ENCODE data around the gene SKOR2.

The SKOR2 gene

DNA sequence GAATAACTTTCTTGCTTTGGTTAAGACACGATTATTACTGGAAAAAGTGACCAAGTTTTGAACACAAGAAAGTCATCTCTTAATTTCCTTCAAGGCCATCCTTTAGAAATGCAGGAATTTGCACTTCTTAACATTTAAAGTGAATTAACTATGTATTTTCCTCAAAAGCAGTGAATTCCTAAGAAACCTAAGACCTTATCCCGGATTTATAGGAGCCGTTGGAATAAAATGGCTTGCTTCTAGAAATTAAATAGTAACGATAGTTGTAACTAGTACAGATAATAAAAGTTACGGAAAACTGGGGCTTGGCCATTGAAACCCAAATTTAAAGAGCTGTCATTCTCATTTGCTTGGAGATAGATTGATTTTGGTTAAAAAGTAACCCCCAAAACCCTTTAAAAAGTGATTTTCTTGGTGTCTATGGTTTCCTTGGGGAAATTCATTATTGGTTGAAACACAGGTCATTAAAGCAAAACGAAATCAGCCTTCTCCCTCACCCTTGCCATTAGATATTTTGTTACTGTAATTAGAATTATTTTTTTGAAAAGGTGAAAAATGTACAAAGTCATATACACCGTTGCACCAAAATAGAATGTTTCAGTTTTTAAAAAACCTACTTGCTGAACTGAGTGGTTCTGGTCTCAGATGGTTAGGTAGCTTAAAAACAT, 2.0 kb downstream of the SKOR2 start:
- no peak for ATAC-seq
- TF ChIP-seq ARNTL (CRISPR knock-in tag; IDR thresholded peaks at IDR 0.05; ENCODE audit: borderline replicate concordance, low read depth): no peak

DNA sequence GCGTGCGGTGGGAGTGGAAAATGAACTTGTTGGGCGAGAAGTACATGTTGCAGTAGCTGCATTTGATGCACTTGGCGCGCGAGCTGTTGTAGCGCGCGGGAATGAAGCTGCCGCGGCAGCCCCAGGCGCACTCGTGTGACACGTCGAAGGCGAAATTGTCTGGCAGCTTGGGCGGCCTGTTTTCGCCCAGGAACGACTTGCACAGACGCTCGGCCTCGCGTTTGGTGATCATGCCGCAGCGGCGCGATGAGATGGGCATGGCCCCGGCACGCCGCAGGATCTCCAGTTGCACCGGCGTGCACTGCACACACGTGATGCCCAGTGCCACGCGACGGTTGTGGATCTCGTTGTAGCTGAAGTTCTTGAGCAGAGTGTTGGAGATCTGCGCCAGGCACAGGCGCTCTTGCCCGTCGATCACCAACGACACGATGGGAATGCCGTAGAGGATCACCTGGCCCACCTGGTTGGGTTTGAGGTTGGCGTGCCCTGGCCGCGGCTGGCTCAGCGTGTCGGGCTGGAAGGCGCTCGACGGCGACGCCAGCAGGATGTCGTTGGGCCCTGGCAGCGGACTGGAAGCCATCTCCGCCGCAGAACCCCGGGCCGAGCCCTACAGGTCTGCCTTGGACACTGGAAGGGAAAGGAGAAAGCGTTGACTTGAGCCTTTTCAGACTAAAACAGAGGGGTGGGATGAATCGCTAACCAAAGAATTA, 2.7 kb downstream of the SKOR2 start:
- TF ChIP-seq ZFP3 (CRISPR knock-in tag; IDR thresholded peaks at IDR 0.05) (no peak), ZNF565 (CRISPR knock-in tag; conservative IDR thresholded peaks at IDR 0.05; ENCODE audit: low read depth) (no peak), GLIS3 (CRISPR knock-in tag; IDR thresholded peaks at IDR 0.05) (no peak), ZNF70 (CRISPR knock-in tag; IDR thresholded peaks at IDR 0.05) (no peak), ISL1 (CRISPR knock-in tag; IDR thresholded peaks at IDR 0.05) (no peak), ZC3H10 (CRISPR knock-in tag; IDR thresholded peaks at IDR 0.05) (no peak), ZFP30 (CRISPR knock-in tag; IDR thresholded peaks at IDR 0.05) (no peak), BACH2 (CRISPR knock-in tag; IDR thresholded peaks at IDR 0.05; ENCODE audit: borderline replicate concordance) (no peak), TOX (CRISPR knock-in tag; IDR thresholded peaks at IDR 0.05; ENCODE audit: borderline replicate concordance) (no peak), TCF4 (CRISPR knock-in tag; IDR thresholded peaks at IDR 0.05; ENCODE audit: borderline replicate concordance) (no peak), CSDC2 (CRISPR knock-in tag; IDR thresholded peaks at IDR 0.05) (no peak), ARNTL (CRISPR knock-in tag; IDR thresholded peaks at IDR 0.05; ENCODE audit: borderline replicate concordance, low read depth) (no peak)
- TF ChIP-seq, protein P1, sequence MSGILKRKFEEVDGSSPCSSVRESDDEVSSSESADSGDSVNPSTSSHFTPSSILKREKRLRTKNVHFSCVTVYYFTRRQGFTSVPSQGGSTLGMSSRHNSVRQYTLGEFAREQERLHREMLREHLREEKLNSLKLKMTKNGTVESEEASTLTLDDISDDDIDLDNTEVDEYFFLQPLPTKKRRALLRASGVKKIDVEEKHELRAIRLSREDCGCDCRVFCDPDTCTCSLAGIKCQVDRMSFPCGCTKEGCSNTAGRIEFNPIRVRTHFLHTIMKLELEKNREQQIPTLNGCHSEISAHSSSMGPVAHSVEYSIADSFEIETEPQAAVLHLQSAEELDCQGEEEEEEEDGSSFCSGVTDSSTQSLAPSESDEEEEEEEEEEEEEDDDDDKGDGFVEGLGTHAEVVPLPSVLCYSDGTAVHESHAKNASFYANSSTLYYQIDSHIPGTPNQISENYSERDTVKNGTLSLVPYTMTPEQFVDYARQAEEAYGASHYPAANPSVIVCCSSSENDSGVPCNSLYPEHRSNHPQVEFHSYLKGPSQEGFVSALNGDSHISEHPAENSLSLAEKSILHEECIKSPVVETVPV (CRISPR knock-in tag; IDR thresholded peaks at IDR 0.05): no peak
- TF ChIP-seq, protein P2, sequence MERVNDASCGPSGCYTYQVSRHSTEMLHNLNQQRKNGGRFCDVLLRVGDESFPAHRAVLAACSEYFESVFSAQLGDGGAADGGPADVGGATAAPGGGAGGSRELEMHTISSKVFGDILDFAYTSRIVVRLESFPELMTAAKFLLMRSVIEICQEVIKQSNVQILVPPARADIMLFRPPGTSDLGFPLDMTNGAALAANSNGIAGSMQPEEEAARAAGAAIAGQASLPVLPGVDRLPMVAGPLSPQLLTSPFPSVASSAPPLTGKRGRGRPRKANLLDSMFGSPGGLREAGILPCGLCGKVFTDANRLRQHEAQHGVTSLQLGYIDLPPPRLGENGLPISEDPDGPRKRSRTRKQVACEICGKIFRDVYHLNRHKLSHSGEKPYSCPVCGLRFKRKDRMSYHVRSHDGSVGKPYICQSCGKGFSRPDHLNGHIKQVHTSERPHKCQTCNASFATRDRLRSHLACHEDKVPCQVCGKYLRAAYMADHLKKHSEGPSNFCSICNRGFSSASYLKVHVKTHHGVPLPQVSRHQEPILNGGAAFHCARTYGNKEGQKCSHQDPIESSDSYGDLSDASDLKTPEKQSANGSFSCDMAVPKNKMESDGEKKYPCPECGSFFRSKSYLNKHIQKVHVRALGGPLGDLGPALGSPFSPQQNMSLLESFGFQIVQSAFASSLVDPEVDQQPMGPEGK (CRISPR knock-in tag; IDR thresholded peaks at IDR 0.05; ENCODE audit: borderline replicate concordance): no peak
- TF ChIP-seq, protein P3, sequence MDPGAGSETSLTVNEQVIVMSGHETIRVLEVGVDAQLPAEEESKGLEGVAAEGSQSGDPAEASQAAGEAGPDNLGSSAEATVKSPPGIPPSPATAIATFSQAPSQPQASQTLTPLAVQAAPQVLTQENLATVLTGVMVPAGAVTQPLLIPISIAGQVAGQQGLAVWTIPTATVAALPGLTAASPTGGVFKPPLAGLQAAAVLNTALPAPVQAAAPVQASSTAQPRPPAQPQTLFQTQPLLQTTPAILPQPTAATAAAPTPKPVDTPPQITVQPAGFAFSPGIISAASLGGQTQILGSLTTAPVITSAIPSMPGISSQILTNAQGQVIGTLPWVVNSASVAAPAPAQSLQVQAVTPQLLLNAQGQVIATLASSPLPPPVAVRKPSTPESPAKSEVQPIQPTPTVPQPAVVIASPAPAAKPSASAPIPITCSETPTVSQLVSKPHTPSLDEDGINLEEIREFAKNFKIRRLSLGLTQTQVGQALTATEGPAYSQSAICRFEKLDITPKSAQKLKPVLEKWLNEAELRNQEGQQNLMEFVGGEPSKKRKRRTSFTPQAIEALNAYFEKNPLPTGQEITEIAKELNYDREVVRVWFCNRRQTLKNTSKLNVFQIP (CRISPR knock-in tag; IDR thresholded peaks at IDR 0.05; ENCODE audit: borderline replicate concordance, low read depth): no peak
- no peak for ATAC-seq

DNA sequence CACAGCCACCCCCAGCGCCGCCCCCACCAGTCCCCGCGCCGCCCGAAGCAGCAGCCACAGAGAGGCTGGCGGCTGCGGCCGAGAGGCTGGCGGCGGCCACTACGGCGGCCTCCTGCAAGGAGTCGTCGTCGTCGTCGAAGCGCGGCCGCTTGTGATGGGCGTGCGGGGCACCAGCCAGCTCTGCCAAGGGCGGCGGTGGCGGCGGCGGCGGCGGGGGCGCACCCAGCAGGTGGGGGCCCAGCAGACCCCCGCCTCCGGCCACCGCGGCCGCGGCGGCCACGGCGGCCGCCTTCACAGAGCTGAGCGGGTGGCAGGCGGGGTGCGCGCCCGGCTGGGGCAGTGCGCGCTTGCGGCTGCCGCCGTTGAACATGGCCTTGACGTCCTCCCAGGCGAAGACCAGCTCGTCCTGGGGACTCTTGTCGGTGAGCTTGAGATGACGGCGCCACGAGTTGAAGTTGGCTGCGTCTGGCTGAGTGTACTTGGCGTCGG, 3.3 kb downstream of the SKOR2 start:
- ATAC-seq: no peak
- TF ChIP-seq ZFP30 (CRISPR knock-in tag; IDR thresholded peaks at IDR 0.05) (no peak), BACH2 (CRISPR knock-in tag; IDR thresholded peaks at IDR 0.05; ENCODE audit: borderline replicate concordance) (no peak), ZNF565 (CRISPR knock-in tag; conservative IDR thresholded peaks at IDR 0.05; ENCODE audit: low read depth) (no peak), ZC3H10 (CRISPR knock-in tag; IDR thresholded peaks at IDR 0.05) (no peak), ISL1 (CRISPR knock-in tag; IDR thresholded peaks at IDR 0.05) (no peak), OSR1 (CRISPR knock-in tag; IDR thresholded peaks at IDR 0.05) (no peak), GLIS3 (CRISPR knock-in tag; IDR thresholded peaks at IDR 0.05) (no peak), ZFP3 (CRISPR knock-in tag; IDR thresholded peaks at IDR 0.05) (no peak), ESRRG (CRISPR knock-in tag; IDR thresholded peaks at IDR 0.05) (no peak), CSDC2 (CRISPR knock-in tag; IDR thresholded peaks at IDR 0.05) (no peak), ZNF8 (CRISPR knock-in tag; IDR thresholded peaks at IDR 0.05) (no peak), PPARA (CRISPR knock-in tag; IDR thresholded peaks at IDR 0.05; ENCODE audit: borderline replicate concordance) (no peak)
- TF ChIP-seq, protein P3 (CRISPR knock-in tag; IDR thresholded peaks at IDR 0.05; ENCODE audit: borderline replicate concordance, low read depth): no peak
- TF ChIP-seq, protein P2 (CRISPR knock-in tag; IDR thresholded peaks at IDR 0.05; ENCODE audit: borderline replicate concordance): no peak
- TF ChIP-seq, protein P4, sequence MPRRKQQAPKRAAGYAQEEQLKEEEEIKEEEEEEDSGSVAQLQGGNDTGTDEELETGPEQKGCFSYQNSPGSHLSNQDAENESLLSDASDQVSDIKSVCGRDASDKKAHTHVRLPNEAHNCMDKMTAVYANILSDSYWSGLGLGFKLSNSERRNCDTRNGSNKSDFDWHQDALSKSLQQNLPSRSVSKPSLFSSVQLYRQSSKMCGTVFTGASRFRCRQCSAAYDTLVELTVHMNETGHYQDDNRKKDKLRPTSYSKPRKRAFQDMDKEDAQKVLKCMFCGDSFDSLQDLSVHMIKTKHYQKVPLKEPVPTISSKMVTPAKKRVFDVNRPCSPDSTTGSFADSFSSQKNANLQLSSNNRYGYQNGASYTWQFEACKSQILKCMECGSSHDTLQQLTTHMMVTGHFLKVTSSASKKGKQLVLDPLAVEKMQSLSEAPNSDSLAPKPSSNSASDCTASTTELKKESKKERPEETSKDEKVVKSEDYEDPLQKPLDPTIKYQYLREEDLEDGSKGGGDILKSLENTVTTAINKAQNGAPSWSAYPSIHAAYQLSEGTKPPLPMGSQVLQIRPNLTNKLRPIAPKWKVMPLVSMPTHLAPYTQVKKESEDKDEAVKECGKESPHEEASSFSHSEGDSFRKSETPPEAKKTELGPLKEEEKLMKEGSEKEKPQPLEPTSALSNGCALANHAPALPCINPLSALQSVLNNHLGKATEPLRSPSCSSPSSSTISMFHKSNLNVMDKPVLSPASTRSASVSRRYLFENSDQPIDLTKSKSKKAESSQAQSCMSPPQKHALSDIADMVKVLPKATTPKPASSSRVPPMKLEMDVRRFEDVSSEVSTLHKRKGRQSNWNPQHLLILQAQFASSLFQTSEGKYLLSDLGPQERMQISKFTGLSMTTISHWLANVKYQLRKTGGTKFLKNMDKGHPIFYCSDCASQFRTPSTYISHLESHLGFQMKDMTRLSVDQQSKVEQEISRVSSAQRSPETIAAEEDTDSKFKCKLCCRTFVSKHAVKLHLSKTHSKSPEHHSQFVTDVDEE (CRISPR knock-in tag; IDR thresholded peaks at IDR 0.05): no peak
- TF ChIP-seq, protein P1 (CRISPR knock-in tag; IDR thresholded peaks at IDR 0.05): no peak

Measured in SK-N-SH treated with all-trans-retinoic acid at 6 μM for 48 hours (cell line).